H1 (cell line): ENCODE measurements around the gene CRYGB. TPM values are rescaled to one million over a fixed set of nuclear protein-coding genes. Genes with fewer than 3 reads are reported as not detected.

Experiments used
- CTCF ChIA-PET: fragments of 300-600 bp; sonication (Branson Sonifier 250); formaldehyde crosslinking; loops from one replicate; lab custom pipeline; 2021; ENCODE audit not compliant: partially characterized antibody; lab: Charles Lee
- POLR2A ChIA-PET: fragments of 300-600 bp; sonication (Branson Sonifier 250); formaldehyde crosslinking; loops from one replicate; lab custom pipeline; 2021; ENCODE audit warnings: inconsistent platforms; ENCODE audit not compliant: partially characterized antibody; lab: Charles Lee
- DNase-seq, 2 experiments: peaks; one replicate each; pipeline versions ENCODE4 v3.0.0 to v3.0.0-alpha.2; 2010 to 2022; ENCODE audit warnings: low spot score in 2 of 2, low read depth in 1 of 2, mixed read lengths in 1 of 2
- FAIRE-seq: peaks from 2 replicates; lab custom pipeline; 2011; peaks lifted over from hg19 to GRCh38; lab: Jason Lieb, UNC
- H2AFZ ChIP-seq: 2 replicates; pipeline ENCODE4 v1.8.1; 2012; ENCODE audit warnings: low read length, inconsistent platforms
- H2AK5ac ChIP-seq: 2 replicates; pipeline ENCODE4 v1.6.1; 2013; ENCODE audit warnings: low read depth, low read length
- H2BK120ac ChIP-seq: replicated peaks from 2 replicates; pipeline ENCODE3; 2013; ENCODE audit warnings: low read depth, low read length, inconsistent platforms
- H2BK12ac ChIP-seq: 2 replicates; pipeline ENCODE4 v1.6.1; 2013; ENCODE audit warnings: low read depth, low read length
- H2BK15ac ChIP-seq: 2 replicates; pipeline ENCODE4 v1.6.1; 2013; ENCODE audit warnings: low read length
- H2BK20ac ChIP-seq: 2 replicates; pipeline ENCODE4 v1.6.1; 2013; ENCODE audit warnings: low read length
- H2BK5ac ChIP-seq: 2 replicates; pipeline ENCODE4 v1.6.1; 2013; ENCODE audit warnings: low read depth, low read length
- H3K14ac ChIP-seq: 2 replicates; pipeline ENCODE4 v1.6.1; 2013; ENCODE audit warnings: inconsistent platforms; ENCODE audit not compliant: insufficient read length
- H3K18ac ChIP-seq: 2 replicates; pipeline ENCODE4 v1.6.1; 2013; ENCODE audit warnings: low read length; ENCODE audit errors: extremely low read depth
- H3K23ac ChIP-seq: 2 replicates; pipeline ENCODE4 v1.6.1; 2013; ENCODE audit warnings: inconsistent platforms; ENCODE audit not compliant: insufficient read length
- H3K23me2 ChIP-seq: 2 replicates; pipeline ENCODE4 v1.6.1; 2013; ENCODE audit warnings: low read depth, low read length
- H3K27ac ChIP-seq: 2 replicates; pipeline ENCODE4 v1.6.1; 2011; ENCODE audit warnings: low read depth, low read length, inconsistent platforms
- H3K27me3 ChIP-seq, 4 experiments: replicated peaks in 1 of 4; 1 replicate in 1 of 4; 2 replicates in 3 of 4; pipeline versions ENCODE4 v1.6.1 to v1.8.1; 2011 to 2013; ENCODE audit warnings: low read length in 3 of 4, mild to moderate bottlenecking in 3 of 4, inconsistent platforms in 2 of 4, mixed read lengths in 2 of 4, moderate library complexity in 1 of 4; ENCODE audit not compliant: control insufficient read depth in 3 of 4, insufficient read depth in 3 of 4; ENCODE audit errors: extremely low read depth in 1 of 4
- H3K36me3 ChIP-seq, 4 experiments: 2 replicates each; pipeline versions ENCODE4 v1.6.1 to v1.8.1; 2011 to 2013; ENCODE audit warnings: mild to moderate bottlenecking in 4 of 4, low read length in 3 of 4, moderate library complexity in 2 of 4, control low read depth in 1 of 4, inconsistent platforms in 1 of 4; ENCODE audit not compliant: insufficient read depth in 4 of 4, control insufficient read depth in 2 of 4
- H3K4ac ChIP-seq: replicated peaks from 2 replicates; pipeline ENCODE3; 2013; ENCODE audit warnings: low read length, low read depth, mixed read lengths, inconsistent platforms; ENCODE audit not compliant: insufficient read length
- H3K4me1 ChIP-seq, 4 experiments: replicated peaks in 1 of 4; 1 replicate in 1 of 4; 2 replicates in 3 of 4; pipeline versions ENCODE4 v1.6.1 to v1.8.1; 2011 to 2013; ENCODE audit warnings: low read length in 3 of 4, inconsistent platforms in 2 of 4, mixed read lengths in 1 of 4; ENCODE audit not compliant: insufficient read depth in 4 of 4, control insufficient read depth in 3 of 4
- H3K4me2 ChIP-seq, 2 experiments: 2 replicates each; pipeline versions ENCODE4 v1.6.1 to v1.8.1; 2011 to 2013; ENCODE audit warnings: low read depth in 2 of 2, low read length in 2 of 2, control low read depth in 1 of 2, inconsistent platforms in 1 of 2, mild to moderate bottlenecking in 1 of 2; ENCODE audit not compliant: insufficient read depth in 1 of 2
- H3K4me3 ChIP-seq, 4 experiments: fragments of 200-600, 300-600 bp in 1 of 4; sonication (generic), shearing (Covaris generic), sonication (Bioruptor Twin) in 1 of 4; 2 replicates each; pipeline versions ENCODE4 v1.5.1 to v1.8.1; 2011 to 2016; ENCODE audit warnings: low read length in 4 of 4, low read depth in 3 of 4, control low read depth in 2 of 4, inconsistent platforms in 2 of 4, mild to moderate bottlenecking in 2 of 4, mixed read lengths in 1 of 4, moderate library complexity in 1 of 4; ENCODE audit not compliant: insufficient read depth in 2 of 4; ENCODE audit errors: extremely low read depth in 1 of 4
- H3K56ac ChIP-seq: replicated peaks from 2 replicates; pipeline ENCODE3; 2013; ENCODE audit warnings: low read depth, mild to moderate bottlenecking, mixed read lengths, low read length, inconsistent platforms; ENCODE audit not compliant: insufficient read length
- H3K79me1 ChIP-seq: 2 replicates; pipeline ENCODE4 v1.6.1; 2013; ENCODE audit warnings: low read depth, low read length, control low read depth
- H3K79me2 ChIP-seq, 2 experiments: 2 replicates each; pipeline versions ENCODE4 v1.6.1 to v1.8.1; 2012 to 2013; ENCODE audit warnings: low read length in 2 of 2, mild to moderate bottlenecking in 2 of 2, inconsistent platforms in 1 of 2; ENCODE audit not compliant: insufficient read depth in 2 of 2, control insufficient read depth in 1 of 2
- H3K9ac ChIP-seq, 4 experiments: replicated peaks in 1 of 4; 1 replicate in 1 of 4; 2 replicates in 3 of 4; pipeline versions ENCODE4 v1.6.1 to v1.8.1; 2011 to 2013; ENCODE audit warnings: low read depth in 3 of 4, low read length in 3 of 4, control low read depth in 2 of 4, mild to moderate bottlenecking in 2 of 4, moderate library complexity in 2 of 4, inconsistent platforms in 1 of 4; ENCODE audit errors: extremely low read depth in 1 of 4
- H3K9me3 ChIP-seq, 2 experiments: 2 replicates each; pipeline versions ENCODE4 v1.6.1 to v1.8.1; 2012 to 2013; ENCODE audit warnings: mild to moderate bottlenecking in 2 of 2, moderate library complexity in 2 of 2, control low read depth in 1 of 2, inconsistent platforms in 1 of 2, low read depth in 1 of 2, low read length in 1 of 2, mixed read lengths in 1 of 2; ENCODE audit not compliant: insufficient read depth in 2 of 2
- H4K20me1 ChIP-seq, 2 experiments: replicated peaks in 1 of 2; 2 replicates each; pipeline versions ENCODE3 to v1.8.1; 2011 to 2013; ENCODE audit warnings: inconsistent platforms in 2 of 2, low read length in 2 of 2, mild to moderate bottlenecking in 1 of 2; ENCODE audit not compliant: insufficient read depth in 2 of 2, control insufficient read depth in 1 of 2
- H4K5ac ChIP-seq: 2 replicates; pipeline ENCODE4 v1.6.1; 2013; ENCODE audit warnings: low read length, low read depth, mixed read lengths, inconsistent platforms; ENCODE audit not compliant: insufficient read length
- H4K8ac ChIP-seq: 2 replicates; pipeline ENCODE4 v1.8.0; 2013; ENCODE audit warnings: mild to moderate bottlenecking, moderate library complexity, low read length, inconsistent platforms; ENCODE audit not compliant: insufficient read depth; ENCODE audit errors: extremely low read depth
- H4K91ac ChIP-seq: replicated peaks from 2 replicates; pipeline ENCODE3; 2013; ENCODE audit warnings: low read length, mixed read lengths, inconsistent platforms; ENCODE audit not compliant: insufficient read length
- ATF3 ChIP-seq: IDR thresholded peaks from 2 replicates; pipeline ENCODE4 v1.6.1; 2011; ENCODE audit warnings: low read depth, mild to moderate bottlenecking, low read length; ENCODE audit not compliant: insufficient read depth
- PHF8 ChIP-seq: fragments of 200-600 bp; sonication (generic); conservative IDR thresholded peaks from 2 replicates; pipeline ENCODE4 v1.7.1; 2012; ENCODE audit warnings: low read depth, mild to moderate bottlenecking, inconsistent platforms, low read length, moderate library complexity
- SIN3A ChIP-seq, 2 experiments: IDR thresholded peaks in 1 of 2; conservative IDR thresholded peaks in 1 of 2; 2 replicates each; pipeline ENCODE4 v1.6.1; 2011 to 2012; ENCODE audit warnings: low read length in 2 of 2, improper control_type of control experiment in 1 of 2, low read depth in 1 of 2, mild to moderate bottlenecking in 1 of 2
- SP2 ChIP-seq: IDR thresholded peaks from 2 replicates; pipeline ENCODE4 v1.6.1; 2012; ENCODE audit warnings: mild to moderate bottlenecking, low read length, inconsistent platforms
- TEAD4 ChIP-seq: IDR thresholded peaks from 2 replicates; pipeline ENCODE4 v1.6.1; 2012; ENCODE audit warnings: low read depth, low read length, inconsistent platforms, mixed read lengths
- WGBS, 2 experiments: shearing (Covaris generic) in 1 of 2; methylation state at CpG; one replicate each; pipeline versions ENCODE4 v1.1.6 to v1.1.7; 2013 to 2015; ENCODE audit warnings: low lambda C conversion rate in 2 of 2, mixed read lengths in 2 of 2, inconsistent platforms in 1 of 2, low coverage in 1 of 2, missing lambda C conversion rate in 1 of 2; ENCODE audit not compliant: insufficient replicate concordance in 2 of 2, insufficient coverage in 1 of 2, insufficient read length in 1 of 2; ENCODE audit errors: extremely low coverage in 1 of 2, missing lambda C conversion rate in 1 of 2; 5-methylcytosine and 5-hydroxymethylcytosine counted together
- polyA plus RNA-seq, 7 experiments: library from polyadenylated mRNA; depleted of rRNA in 3 of 7; stranded (reverse) in 5 of 7; unstranded in 2 of 7; fragments of >200 nt in 5 of 7; fragments of 200-250 nt in 2 of 7; gene quantifications; 1 replicate in 5 of 7; 2 replicates in 1 of 7; 4 replicates in 1 of 7; pipeline versions ENCODE4 v1.2.1 to v1.2.3, GENCODE V29; 2011 to 2013; ENCODE audit warnings: missing spikeins in 2 of 7, mixed read lengths in 2 of 7
- total RNA-seq: library from RNA; stranded (reverse); fragmentation: NEBNext Ultra II Directional; extraction: Animal tissue kit (Norgen Biotek cat#: 25700); gene quantifications from 2 replicates; pipeline ENCODE4 v1.2.1, GENCODE V29; 2021

CRYGB gene
- total and polyA plus RNA-seq, 2 of the 8 experiments (the other 6 are each of a cell fraction or from before 2014, with no cell fraction given): 0.38 TPM; not detected in 1

GRCh38 chr2:208128136-208128535 lies 17.8 kb downstream of the CRYGB start:
- Histone ChIP-seq H3K14ac (no peak overlapping the region), H2AK5ac (no peak overlapping the region), H2BK15ac (no peak overlapping the region; the same call in 1 of the 2 replicates), H3K4me1 (no peaks in the 10 kb centered on the region), H2BK5ac (no peak overlapping the region), H3K23ac (no peak overlapping the region), H3K79me2 (no peaks in the 10 kb centered on the region), H2BK120ac (no peak overlapping the region), H2BK20ac (no peak overlapping the region), H3K9ac (no peak overlapping the region), H3K4me3 (no peak overlapping the region), H3K4me2 (no peak overlapping the region), H4K91ac (no peak overlapping the region), H3K36me3 (no peaks in the 10 kb centered on the region), H3K23me2 (no peaks in the 10 kb centered on the region), H3K4ac (no peak overlapping the region), H2AFZ (no peak overlapping the region), H4K20me1 (no peaks in the 10 kb centered on the region), H3K27me3 (no peaks in the 10 kb centered on the region), H3K27ac (no peak overlapping the region), H2BK12ac (no peak overlapping the region), H4K5ac (no peak overlapping the region), H3K18ac (no peak overlapping the region), H3K9me3 (no peaks in the 10 kb centered on the region), H4K8ac (0 out of 2 replicates have a peak overlapping the region, but pooled peaks have one; percentile 18), H3K56ac (no peak overlapping the region), H3K79me1 (no peaks in the 10 kb centered on the region)
- FAIRE-seq (no peak), DNase-seq (peak in 1 of 2 experiments; percentile 36)
- WGBS, 2 experiments: 91% methylated on average over 12 of the region's 12 CpGs; no CpG with 5 or more reads in 1 of the 2 experiments
- POLR2A ChIA-PET: no interaction called here
- CTCF ChIA-PET: interaction anchor here (0.8 to 1.3 kb wide), 3 partner anchors 11 to 48 kb away, joined by 3 to 4 read pairs (median 3); no protein-coding TSS in a partner anchor
- no peak for TF ChIP-seq SP2
- TF ChIP-seq TEAD4: no peak
- TF ChIP-seq SIN3A (conservative IDR thresholded peaks at IDR 0.05 in 1 of 2, IDR thresholded peaks at IDR 0.05 in 1 of 2; ENCODE audit: low read depth in 1 of 2, low read length in 2 of 2): no peak
- no peak for TF ChIP-seq PHF8
- TF ChIP-seq ATF3: no peak
- TF ChIP-seq, all 59 proteins: peak for 0
